Activated T-cell treated with anti-CD3 and anti-CD28 coated beads, Interleukin-2, amount 50 U/mL, for 4 hours (primary cell): ENCODE data around the gene SIGLEC6. TPM values are rescaled to one million over a fixed set of nuclear protein-coding genes. Genes with fewer than 3 reads are reported as not detected.

Experiments
- ATAC-seq, 2 donors: fragments of 200-7000 bp; cut with Tn5 transposase; one replicate each; pipeline ENCODE4 v1.10.0; 2021
- DNase-seq: peaks from one replicate; pipeline ENCODE4 v3.0.0-alpha.2; 2020
- H3K27me3 Mint-ChIP-seq: one replicate; pipeline ENCODE4 v1.8.0; 2021; ENCODE audit warnings: low read depth, mixed read lengths
- H3K36me3 Mint-ChIP-seq: one replicate; pipeline ENCODE4 v1.8.0; 2022; ENCODE audit warnings: mixed read lengths; ENCODE audit not compliant: insufficient read depth
- H3K4me1 Mint-ChIP-seq: one replicate; pipeline ENCODE4 v1.8.0; 2021; ENCODE audit warnings: low read depth, mixed read lengths
- H3K4me3 Mint-ChIP-seq: one replicate; pipeline ENCODE4 v1.8.0; 2021; ENCODE audit warnings: mild to moderate bottlenecking, moderate library complexity, mixed read lengths
- H3K9me3 Mint-ChIP-seq: one replicate; pipeline ENCODE4 v1.8.0; 2021; ENCODE audit warnings: mixed read lengths
- total RNA-seq, 3 donors: library from RNA; stranded (reverse); gene quantifications; one replicate each; pipeline ENCODE4 v1.2.1, GENCODE V29; 2021

Gene SIGLEC6
- total RNA-seq, 3 donors from 2014 or later = 0.32 TPM; not detected in 2

GRCh38 chr19:51541458-51542357 is 10.2 kb upstream of the SIGLEC6 start:
- DNase-seq (no peak), ATAC-seq (no peak)
- Mint-ChIP-seq H3K4me3 (no peak overlapping the region), H3K9me3 (peaks cover under 1% of the 10 kb centered on the region), H3K27me3 (peaks cover 62% of the 10 kb centered on the region), H3K4me1 (peaks cover 2% of the 10 kb centered on the region), H3K36me3 (no peaks in the 10 kb centered on the region)

GRCh38 chr19:51539821-51540366 is 8.4 kb upstream of the SIGLEC6 start:
- Mint-ChIP-seq H3K9me3 (peaks cover 13% of the 10 kb centered on the region), H3K4me1 (no peaks in the 10 kb centered on the region), H3K4me3 (no peak overlapping the region), H3K27me3 (peaks cover 51% of the 10 kb centered on the region), H3K36me3 (no peaks in the 10 kb centered on the region)
- no peak for ATAC-seq
- DNase-seq = no peak

- no peak overlapping the region for H3K4me3 Mint-ChIP-seq
- peaks cover 49% of the 10 kb centered on the region for H3K27me3 Mint-ChIP-seq
- H3K9me3 Mint-ChIP-seq = peaks cover 13% of the 10 kb centered on the region
- DNase-seq = no peak
- no peaks in the 10 kb centered on the region for H3K36me3 Mint-ChIP-seq
- no peak for ATAC-seq
- no peaks in the 10 kb centered on the region for H3K4me1 Mint-ChIP-seq
These were observed 4.1 kb upstream of the SIGLEC6 start for GRCh38 chr19:51535535-51535934.

- Mint-ChIP-seq H3K4me1 (no peaks in the 10 kb centered on the region), H3K36me3 (no peaks in the 10 kb centered on the region), H3K27me3 (peaks cover 38% of the 10 kb centered on the region), H3K9me3 (peaks cover 4% of the 10 kb centered on the region), H3K4me3 (no peak overlapping the region)
- no peak for ATAC-seq
- no peak for DNase-seq
These were observed 854 bp downstream of the SIGLEC6 start for GRCh38 chr19:51530616-51531015.

GRCh38 chr19:51529301-51529700 is 2.2 kb downstream of the SIGLEC6 start:
- DNase-seq = no peak
- no peak for ATAC-seq
- peaks cover 34% of the 10 kb centered on the region for H3K27me3 Mint-ChIP-seq
- H3K36me3 Mint-ChIP-seq = no peaks in the 10 kb centered on the region
- no peaks in the 10 kb centered on the region for H3K9me3 Mint-ChIP-seq
- no peaks in the 10 kb centered on the region for H3K4me1 Mint-ChIP-seq
- H3K4me3 Mint-ChIP-seq = no peak overlapping the region

GRCh38 chr19:51525651-51526050 is 5.8 kb downstream of the SIGLEC6 start:
- no peaks in the 10 kb centered on the region for H3K4me1 Mint-ChIP-seq
- H3K4me3 Mint-ChIP-seq = no peak overlapping the region
- H3K36me3 Mint-ChIP-seq = no peaks in the 10 kb centered on the region
- no peak for ATAC-seq
- DNase-seq = no peak
- H3K9me3 Mint-ChIP-seq = no peaks in the 10 kb centered on the region
- H3K27me3 Mint-ChIP-seq = peaks cover 28% of the 10 kb centered on the region

- no peaks in the 10 kb centered on the region for H3K4me1 Mint-ChIP-seq
- peaks cover 26% of the 10 kb centered on the region for H3K27me3 Mint-ChIP-seq
- H3K4me3 Mint-ChIP-seq = no peak overlapping the region
- no peaks in the 10 kb centered on the region for H3K9me3 Mint-ChIP-seq
- ATAC-seq = no peak
- no peak for DNase-seq
- H3K36me3 Mint-ChIP-seq = no peaks in the 10 kb centered on the region
These were observed 6.7 kb downstream of the SIGLEC6 start for GRCh38 chr19:51524666-51525264.

- DNase-seq (no peak), ATAC-seq (no peak)
- H3K27me3 Mint-ChIP-seq = peaks cover 27% of the 10 kb centered on the region
- H3K4me3 Mint-ChIP-seq = no peak overlapping the region
- H3K4me1 Mint-ChIP-seq = no peaks in the 10 kb centered on the region
- H3K36me3 Mint-ChIP-seq = no peaks in the 10 kb centered on the region
- H3K9me3 Mint-ChIP-seq = peaks cover 3% of the 10 kb centered on the region
These were observed 9.7 kb downstream of the SIGLEC6 start for GRCh38 chr19:51521781-51522180.

GRCh38 chr19:51521357-51521756 is 10.1 kb downstream of the SIGLEC6 start:
- no peak for DNase-seq
- Mint-ChIP-seq H3K4me3 (no peak overlapping the region), H3K36me3 (no peaks in the 10 kb centered on the region), H3K9me3 (peaks cover 3% of the 10 kb centered on the region), H3K4me1 (no peaks in the 10 kb centered on the region), H3K27me3 (peaks cover 27% of the 10 kb centered on the region)
- no peak for ATAC-seq

- DNase-seq = no peak
- no peaks in the 10 kb centered on the region for H3K36me3 Mint-ChIP-seq
- H3K9me3 Mint-ChIP-seq = peaks cover 3% of the 10 kb centered on the region
- peaks cover 28% of the 10 kb centered on the region for H3K27me3 Mint-ChIP-seq
- no peaks in the 10 kb centered on the region for H3K4me1 Mint-ChIP-seq
- ATAC-seq = no peak
- no peak overlapping the region for H3K4me3 Mint-ChIP-seq
These were observed 10.7 kb downstream of the SIGLEC6 start for GRCh38 chr19:51520728-51521127.

- ATAC-seq (peak; percentile 34 to 74), DNase-seq (no peak)
- H3K9me3 Mint-ChIP-seq = peaks cover 3% of the 10 kb centered on the region
- no peak overlapping the region for H3K4me3 Mint-ChIP-seq
- H3K36me3 Mint-ChIP-seq = no peaks in the 10 kb centered on the region
- H3K27me3 Mint-ChIP-seq = peaks cover 21% of the 10 kb centered on the region
- peaks cover 2% of the 10 kb centered on the region for H3K4me1 Mint-ChIP-seq
These were observed 16.5 kb downstream of the SIGLEC6 start for GRCh38 chr19:51514866-51515481.

GRCh38 chr19:51513968-51514367 is 17.5 kb downstream of the SIGLEC6 start:
- Mint-ChIP-seq H3K4me1 (peaks cover 2% of the 10 kb centered on the region), H3K4me3 (no peak overlapping the region), H3K9me3 (peaks cover 3% of the 10 kb centered on the region), H3K36me3 (no peaks in the 10 kb centered on the region), H3K27me3 (peaks cover 23% of the 10 kb centered on the region)
- ATAC-seq (no peak), DNase-seq (no peak)

GRCh38 chr19:51511353-51511752 is 20.1 kb downstream of the SIGLEC6 start:
- Mint-ChIP-seq H3K27me3 (peaks cover 16% of the 10 kb centered on the region), H3K4me3 (no peak overlapping the region), H3K9me3 (no peaks in the 10 kb centered on the region), H3K4me1 (peaks cover 2% of the 10 kb centered on the region), H3K36me3 (no peaks in the 10 kb centered on the region)
- no peak for DNase-seq
- ATAC-seq = no peak

- Mint-ChIP-seq H3K4me3 (no peak overlapping the region), H3K36me3 (no peaks in the 10 kb centered on the region), H3K27me3 (peaks cover 14% of the 10 kb centered on the region), H3K9me3 (no peaks in the 10 kb centered on the region), H3K4me1 (peaks cover 2% of the 10 kb centered on the region)
- no peak for ATAC-seq
- no peak for DNase-seq
These were observed 21.4 kb downstream of the SIGLEC6 start for GRCh38 chr19:51509823-51510660.
